Activated effector memory CD4-positive, alpha-beta T cell treated with anti-CD3 and anti-CD28 coated beads, Interleukin-2, amount 50 U/mL, for 16 hours (primary cell): ENCODE results near the gene CCDC14.
"Not testable (repeated sequence)": the region's sequence is repeated elsewhere in the genome, so short reads cannot be mapped to it uniquely, and the experiment has no call there.

Source experiments
- DNase-seq: peaks from one replicate; pipeline ENCODE4 v3.0.0-alpha.2; 2020

Gene CCDC14

DNA sequence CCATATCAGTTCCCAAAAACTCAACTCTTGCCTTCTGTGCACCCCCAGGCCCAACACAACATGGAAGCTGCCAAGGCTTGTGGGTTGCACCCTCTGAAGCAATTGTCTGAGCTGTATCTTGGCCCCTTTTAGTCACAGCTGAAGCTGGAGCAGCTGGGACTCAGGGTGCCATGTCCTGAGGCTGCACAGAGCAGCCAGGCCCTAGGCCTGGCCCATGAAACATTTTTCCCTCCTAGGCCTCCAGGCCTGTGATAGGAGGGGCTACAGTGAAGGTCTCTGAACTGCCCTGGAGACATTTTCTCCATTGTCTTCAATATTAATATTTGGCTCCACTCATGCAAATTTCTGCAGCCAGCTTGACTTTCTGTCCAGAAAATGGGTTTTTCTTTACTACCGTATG, 68.8 kb downstream of the CCDC14 start:
- DNase-seq = no peak

GRCh38 chr3:123890991-123891390, 70.0 kb downstream of the CCDC14 start:
- DNase-seq = not testable (repeated sequence)

DNA sequence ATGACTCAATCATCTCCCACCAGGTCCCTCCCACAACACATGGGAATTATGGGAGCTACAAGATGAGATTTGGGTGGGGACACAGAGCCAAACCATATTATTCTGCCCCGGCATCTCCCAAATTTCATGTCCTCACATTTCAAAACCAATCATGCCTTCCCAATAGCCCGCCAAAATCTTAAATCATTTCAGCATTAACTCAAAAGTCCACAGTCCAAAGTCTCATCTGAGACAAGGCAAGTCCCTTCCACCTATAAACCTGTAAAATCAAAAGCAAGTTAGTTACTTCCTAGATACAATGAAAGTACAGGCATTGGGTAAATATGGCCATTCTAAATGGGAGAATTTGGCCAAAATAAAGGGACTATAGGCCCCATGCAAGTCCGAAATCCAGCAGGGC, 70.9 kb downstream of the CCDC14 start:
- not testable (repeated sequence) for DNase-seq

DNA sequence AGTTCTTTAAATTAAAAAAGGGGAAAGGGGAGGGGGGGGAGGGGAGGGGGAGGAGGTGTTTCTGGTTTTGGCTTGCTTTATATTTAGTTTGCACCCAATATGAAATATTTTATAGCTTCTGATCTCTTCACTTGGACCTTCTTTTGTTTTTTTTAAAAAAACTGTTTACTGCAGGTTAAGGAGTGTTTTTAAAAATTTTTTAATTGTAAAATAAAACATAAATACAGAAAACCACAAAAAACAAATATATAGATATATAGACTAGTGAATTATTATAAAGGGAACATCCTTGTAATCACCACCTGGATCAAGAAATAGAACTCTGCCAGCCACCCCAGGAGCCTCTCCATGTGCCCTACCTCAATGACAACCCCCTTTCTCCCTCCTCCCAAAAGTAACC, 76.0 kb downstream of the CCDC14 start:
- DNase-seq = no peak

DNA sequence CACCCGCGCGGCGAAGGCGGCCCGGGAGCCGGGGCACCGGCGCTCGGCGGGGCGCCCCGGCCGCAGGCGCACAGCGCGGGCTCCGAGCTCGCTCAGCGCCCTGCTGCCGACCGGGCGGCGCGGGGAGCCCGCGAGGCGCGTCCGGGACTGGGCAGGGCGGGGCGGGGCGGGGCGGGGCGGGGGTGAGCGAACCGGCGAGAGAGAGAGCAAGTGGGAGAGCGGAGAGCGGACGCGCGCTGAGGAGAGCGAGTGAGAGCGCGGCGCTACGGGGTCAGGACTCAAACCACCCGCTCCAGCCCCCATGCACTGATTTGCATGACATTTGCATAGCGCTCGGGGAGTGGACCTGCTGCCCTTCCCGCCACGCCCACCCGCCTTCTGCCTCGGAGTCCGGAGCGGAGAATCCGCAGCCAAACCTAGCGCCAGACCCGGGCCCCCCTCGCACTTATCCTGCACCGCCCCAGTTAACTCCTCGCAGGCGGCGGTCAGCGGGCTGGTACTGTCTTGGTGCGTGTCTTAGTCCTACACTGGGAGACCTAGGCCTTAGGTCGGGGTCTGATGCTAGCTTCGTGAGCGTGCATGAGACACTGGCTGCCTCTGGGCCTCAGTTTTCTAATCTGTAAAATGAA, 76.7 kb downstream of the CCDC14 start, which contains the start of gene MYLK:
Gene MYLK (minus strand): TSS at position 130 of the 629 bp plus-strand sequence. CDS start 90,491 bp downstream, outside the sequence.
- DNase-seq = peak; percentile 70

DNA sequence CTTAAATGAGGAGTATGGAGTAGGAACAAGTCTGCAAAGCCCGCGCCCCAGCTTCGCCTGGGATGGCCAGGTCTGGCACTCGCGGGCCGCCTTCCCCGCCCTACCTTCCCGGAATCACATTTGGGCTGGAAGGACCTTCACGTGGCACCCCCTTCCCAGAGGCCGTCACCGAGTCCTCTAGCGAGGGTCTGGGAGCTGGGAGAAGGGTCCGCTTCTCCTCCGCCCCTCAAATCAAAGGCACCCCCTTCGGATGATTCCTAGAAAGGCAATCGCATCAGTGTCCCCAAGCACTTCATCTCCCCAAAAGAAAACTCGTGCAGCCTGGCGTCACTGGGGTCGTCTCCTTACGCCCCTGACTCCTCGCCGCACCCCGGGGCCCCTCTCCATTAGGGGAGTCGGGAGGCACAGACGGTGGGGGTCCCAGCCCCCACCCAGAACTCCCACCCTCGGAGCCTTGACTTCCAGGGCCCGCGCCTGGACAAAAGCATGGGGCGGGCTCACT, 77.3 kb downstream of the CCDC14 start:
- no peak for DNase-seq

DNA sequence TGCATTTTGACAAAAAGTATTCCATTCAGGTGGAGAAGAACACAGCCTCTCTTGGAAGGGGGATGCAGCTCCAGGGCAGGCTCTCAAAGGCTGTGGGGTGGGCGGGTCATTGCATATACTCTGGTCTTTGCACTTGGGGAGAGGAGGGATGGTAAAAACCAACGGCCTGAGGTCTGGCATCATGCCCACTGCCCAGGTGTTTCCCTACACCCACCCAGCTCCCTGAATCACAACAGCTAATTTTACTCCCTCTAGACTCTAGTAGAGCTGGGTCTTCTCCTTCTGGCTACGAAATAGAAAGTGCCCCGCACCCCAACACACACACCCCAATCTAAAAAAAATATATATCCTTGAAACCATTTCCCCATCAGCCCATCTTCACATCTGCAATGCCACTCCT, 77.9 kb downstream of the CCDC14 start:
- DNase-seq = no peak

DNA sequence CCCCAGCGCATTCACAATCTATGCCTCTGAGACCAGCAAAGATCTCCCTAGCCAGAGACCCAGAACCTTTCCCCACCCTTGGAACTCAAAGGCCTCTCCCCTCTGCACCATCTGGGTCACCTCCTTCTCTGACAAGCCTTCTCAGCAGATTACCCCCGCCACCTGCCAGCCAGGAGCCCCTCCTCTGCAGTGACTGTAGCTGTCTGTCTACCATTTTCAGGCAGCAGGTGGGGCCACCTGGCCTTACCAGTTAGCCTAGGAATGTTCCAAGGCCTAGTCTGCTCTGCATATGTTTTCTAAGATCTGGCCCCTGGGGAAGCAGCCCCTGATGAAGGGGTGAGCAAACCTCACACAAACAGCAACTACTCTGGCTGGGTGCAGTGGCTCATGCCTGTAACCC, 79.3 kb downstream of the CCDC14 start:
- DNase-seq = no peak

DNA sequence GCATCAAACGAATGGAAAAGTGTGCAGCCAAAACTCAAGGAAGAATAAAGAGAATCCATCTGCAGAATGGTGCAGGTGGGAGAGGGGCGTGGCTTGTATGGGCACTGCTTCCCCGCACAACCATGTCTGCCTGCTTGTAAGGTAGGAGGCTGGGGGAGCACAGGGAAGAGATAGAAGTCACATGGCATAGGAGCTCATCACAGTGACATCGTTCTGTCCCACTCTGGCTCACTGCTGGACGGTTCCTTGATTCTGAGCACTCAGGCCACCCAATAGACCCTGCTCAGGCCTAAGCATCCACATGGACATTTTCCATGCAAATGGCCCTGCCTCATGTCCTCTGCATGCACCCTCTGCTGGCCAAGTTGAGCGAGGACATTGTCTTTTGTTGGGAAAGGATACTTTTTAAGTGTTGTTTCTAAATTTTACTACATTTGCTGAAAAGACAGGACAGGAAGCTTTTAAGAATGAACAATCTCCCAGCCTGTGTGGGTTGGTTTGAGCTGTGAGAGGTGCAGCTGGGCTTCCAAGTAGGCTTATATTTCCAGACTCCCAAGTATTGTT, 79.9 kb downstream of the CCDC14 start:
- DNase-seq = no peak

DNA sequence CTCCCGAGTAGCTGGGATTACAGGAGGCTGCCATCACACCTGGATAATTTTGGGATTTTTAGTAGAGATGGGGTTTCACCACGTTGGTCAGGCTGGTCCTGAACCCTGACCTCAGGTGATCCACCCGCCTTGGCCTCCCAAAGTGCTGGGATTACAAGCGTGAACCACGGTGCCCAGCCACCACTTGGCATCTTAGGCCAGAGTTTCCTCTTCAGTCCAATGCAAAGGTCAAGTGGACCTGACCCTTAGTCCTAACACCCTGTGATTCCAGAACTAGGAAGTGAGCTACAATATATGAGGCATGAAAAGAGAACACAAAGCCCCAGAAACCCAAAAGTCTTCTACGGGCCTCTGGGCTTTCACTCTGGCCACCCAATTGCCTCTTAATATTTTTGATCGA, 82.2 kb downstream of the CCDC14 start:
- DNase-seq = no peak

- DNase-seq = no peak
These were observed 83.1 kb downstream of the CCDC14 start for GRCh38 chr3:123877965-123878364.

GRCh38 chr3:123877466-123877865, 83.6 kb downstream of the CCDC14 start:
- no peak for DNase-seq

DNA sequence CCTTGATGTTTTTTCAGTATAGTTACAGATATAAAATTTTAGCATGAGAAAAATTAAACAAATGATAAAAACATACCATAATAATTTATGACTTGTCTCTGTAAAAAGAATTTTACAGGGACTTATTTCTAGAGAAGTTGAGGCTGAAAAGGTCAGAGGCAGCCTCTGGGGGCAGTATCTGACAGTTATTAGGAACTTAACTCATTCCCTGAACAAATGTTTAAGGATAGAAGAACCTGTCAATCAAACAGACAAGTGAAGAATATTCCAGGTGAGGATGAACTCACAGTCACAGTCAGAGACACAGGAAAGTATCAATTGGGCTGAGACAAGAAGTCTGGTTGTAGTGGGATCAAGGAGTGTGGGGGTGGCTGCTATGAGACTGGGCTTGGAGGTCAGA, 84.2 kb downstream of the CCDC14 start:
- DNase-seq = no peak

DNA sequence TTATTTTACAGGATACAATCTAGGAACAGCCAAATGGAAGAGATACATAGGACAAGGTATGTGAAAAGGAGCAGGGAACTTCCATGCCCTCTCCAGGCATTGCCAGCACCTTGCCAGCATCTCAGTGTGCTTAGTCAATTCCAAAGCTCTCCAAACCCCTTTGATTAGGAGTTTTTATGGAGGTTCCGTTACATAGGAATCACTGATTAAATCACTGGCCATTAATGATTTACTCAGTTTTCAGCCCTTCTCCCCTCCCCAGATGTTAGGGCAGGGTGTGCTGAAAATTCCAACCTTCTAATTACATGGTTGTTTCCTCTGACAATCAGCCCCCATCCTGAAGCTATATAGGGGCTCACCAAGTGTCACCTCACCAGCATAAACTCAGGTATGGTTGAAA, 88.4 kb downstream of the CCDC14 start:
- no peak for DNase-seq

DNA sequence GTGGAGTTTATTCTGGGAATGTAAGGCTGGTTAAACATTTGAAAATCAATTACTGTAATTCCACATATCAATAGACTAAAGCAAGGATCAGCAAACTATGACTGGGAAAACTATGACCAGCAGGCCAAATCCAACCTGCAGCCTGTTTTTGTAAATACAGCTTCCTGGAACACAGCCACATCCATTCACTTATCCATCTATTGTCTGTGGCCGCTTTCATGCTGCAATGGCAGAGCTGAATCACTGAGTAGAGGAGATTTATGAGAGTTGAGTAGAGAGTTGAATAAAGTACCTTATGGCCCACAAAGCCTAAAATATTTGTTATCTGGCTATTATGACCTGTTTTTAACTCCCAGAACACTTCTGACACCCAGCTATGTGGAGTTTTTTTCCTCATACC, 89.1 kb downstream of the CCDC14 start:
- no peak for DNase-seq

DNA sequence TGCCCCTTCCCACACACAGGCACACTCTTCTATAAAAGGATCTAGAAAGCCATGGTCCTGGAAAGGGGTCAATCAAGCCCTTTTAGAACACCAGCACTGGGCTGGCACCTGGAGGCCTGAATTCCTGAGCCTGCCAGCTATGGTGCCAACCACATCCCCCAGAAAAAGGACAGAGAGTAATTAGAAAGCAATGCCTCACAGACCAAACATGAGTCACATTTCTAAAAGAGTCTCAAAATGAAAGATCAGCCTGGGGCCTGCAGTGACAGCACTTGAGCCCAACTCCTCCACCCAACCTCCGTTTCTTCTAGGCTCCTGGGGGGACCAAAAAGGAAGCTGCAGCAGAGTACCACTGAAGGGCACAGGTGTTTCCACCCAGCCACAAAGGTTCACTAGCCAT, 91.0 kb downstream of the CCDC14 start:
- no peak for DNase-seq

- DNase-seq = no peak
These were observed 91.9 kb downstream of the CCDC14 start for GRCh38 chr3:123869165-123869564.

- DNase-seq = no peak
These were observed 96.3 kb downstream of the CCDC14 start for GRCh38 chr3:123864706-123865105.
